DOHH2 (cell line): ENCODE data around the gene M6PR.

Experiments used
- H3F3A ChIP-seq: fragments of 200-600 bp; sonication (generic), shearing (Covaris generic); 2 replicates; pipeline ENCODE4 v1.6.0; 2016; ENCODE audit warnings: antibody characterized with exemption, mild to moderate bottlenecking; ENCODE audit not compliant: control insufficient read depth, insufficient read depth
- H3K27ac ChIP-seq: fragments of 200-600 bp; sonication (generic); 2 replicates; pipeline ENCODE4 v1.5.1; 2014; ENCODE audit warnings: low read depth, mild to moderate bottlenecking, low read length, moderate library complexity
- H3K27me3 ChIP-seq: fragments of 200-600 bp; sonication (generic); 2 replicates; pipeline ENCODE4 v1.6.1; 2014; ENCODE audit warnings: mild to moderate bottlenecking, low read length, mixed read lengths; ENCODE audit not compliant: control insufficient read depth
- H3K36me3 ChIP-seq: fragments of 200-600 bp; sonication (generic); 2 replicates; pipeline ENCODE4 v1.6.1; 2014; ENCODE audit warnings: mild to moderate bottlenecking, low read length, moderate library complexity, mixed read lengths; ENCODE audit not compliant: control insufficient read depth
- H3K4me1 ChIP-seq: fragments of 200-600 bp; sonication (generic); 2 replicates; pipeline ENCODE4 v1.6.1; 2014; ENCODE audit warnings: mild to moderate bottlenecking, low read length, mixed read lengths; ENCODE audit not compliant: control insufficient read depth
- H3K4me2 ChIP-seq: fragments of 200-600 bp; sonication (generic); 2 replicates; pipeline ENCODE4 v1.6.0; 2014; ENCODE audit warnings: mild to moderate bottlenecking, low read length, moderate library complexity
- H3K4me3 ChIP-seq: fragments of 200-600 bp; sonication (generic); 2 replicates; pipeline ENCODE4 v1.5.1; 2014; ENCODE audit warnings: mild to moderate bottlenecking, low read length, mixed read lengths
- H3K79me2 ChIP-seq: fragments of 200-600 bp; sonication (generic); 2 replicates; pipeline ENCODE4 v1.6.1; 2014; ENCODE audit warnings: mild to moderate bottlenecking, low read length, mixed read lengths; ENCODE audit not compliant: control insufficient read depth
- H3K9me2 ChIP-seq: fragments of 200-600 bp; sonication (generic); replicated peaks from 2 replicates; pipeline ENCODE4 v1.6.1; 2014; ENCODE audit warnings: mild to moderate bottlenecking, low read length, mixed read lengths; ENCODE audit not compliant: control insufficient read depth
- H3K9me3 ChIP-seq: fragments of 200-600 bp; sonication (generic); 2 replicates; pipeline ENCODE4 v1.6.1; 2014; ENCODE audit warnings: antibody characterized with exemption, low read length, mixed read lengths; ENCODE audit not compliant: control insufficient read depth, insufficient read depth
- H4K20me1 ChIP-seq: fragments of 200-600 bp; sonication (generic); 2 replicates; pipeline ENCODE4 v1.6.0; 2014; ENCODE audit warnings: low read depth, mild to moderate bottlenecking, antibody characterized with exemption, low read length, moderate library complexity; ENCODE audit not compliant: control insufficient read depth, insufficient read depth
- CTCF ChIP-seq: fragments of 200-600 bp; sonication (generic); IDR thresholded peaks from one replicate; pipeline ENCODE4 v1.5.1; 2014; ENCODE audit warnings: antibody characterized with exemption, mild to moderate bottlenecking, low read depth, low read length; ENCODE audit not compliant: poor library complexity, severe bottlenecking
- EZH2phosphoT487 ChIP-seq: fragments of 200-600 bp; sonication (generic); IDR thresholded peaks from 2 replicates; pipeline ENCODE4 v1.6.1; 2017; ENCODE audit warnings: borderline replicate concordance, mild to moderate bottlenecking, antibody characterized with exemption, low read length, moderate library complexity, mixed read lengths

Gene M6PR

GRCh38 chr12:8906266-8907180 lies 42.9 kb downstream of the M6PR start:
- TF ChIP-seq CTCF (no peak), EZH2phosphoT487 (no peak)
- no peaks in the 10 kb centered on the region for H3K9me3 ChIP-seq
- H3K4me2 ChIP-seq: no peak overlapping the region
- H3K36me3 ChIP-seq: no peaks in the 10 kb centered on the region
- H3K27me3 ChIP-seq: no peaks in the 10 kb centered on the region
- H3K4me3 ChIP-seq: no peak overlapping the region
- H4K20me1 ChIP-seq: no peaks in the 10 kb centered on the region
- H3F3A ChIP-seq: no peaks in the 10 kb centered on the region
- H3K9me2 ChIP-seq: no peaks in the 10 kb centered on the region
- no peaks in the 10 kb centered on the region for H3K79me2 ChIP-seq
- H3K4me1 ChIP-seq: peaks cover 43% of the 10 kb centered on the region
- H3K27ac ChIP-seq: no peak overlapping the region

DNA sequence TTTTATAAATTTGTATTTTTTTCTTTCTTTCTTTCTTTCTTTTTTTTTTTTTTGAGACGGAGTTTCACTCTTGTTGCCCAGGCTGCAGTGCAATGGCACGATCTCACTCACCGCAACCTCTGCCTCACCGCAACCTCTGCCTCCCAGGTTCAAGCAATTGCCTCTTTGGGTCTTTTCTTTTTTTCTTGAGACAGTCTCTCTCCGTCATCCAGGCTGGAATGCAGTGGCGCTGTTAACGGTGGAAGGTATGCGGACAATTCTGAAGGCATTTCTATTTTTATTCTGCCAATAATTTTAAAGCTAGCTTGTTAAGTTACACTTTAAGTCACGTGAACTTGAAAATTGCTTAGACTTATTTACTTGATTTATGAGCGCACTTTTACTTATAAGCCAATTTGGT lies 43.9 kb downstream of the M6PR start:
- Histone ChIP-seq H3F3A (no peaks in the 10 kb centered on the region), H3K9me3 (no peaks in the 10 kb centered on the region), H3K79me2 (no peaks in the 10 kb centered on the region), H3K36me3 (no peaks in the 10 kb centered on the region), H4K20me1 (no peaks in the 10 kb centered on the region), H3K4me2 (no peak overlapping the region), H3K4me3 (no peak overlapping the region), H3K27ac (no peak overlapping the region), H3K27me3 (no peaks in the 10 kb centered on the region), H3K4me1 (peaks cover 33% of the 10 kb centered on the region), H3K9me2 (no peaks in the 10 kb centered on the region)
- TF ChIP-seq EZH2phosphoT487: no peak
- TF ChIP-seq CTCF: no peak

- no peaks in the 10 kb centered on the region for H3F3A ChIP-seq
- H3K36me3 ChIP-seq: no peaks in the 10 kb centered on the region
- H3K4me1 ChIP-seq: peaks cover 33% of the 10 kb centered on the region
- H4K20me1 ChIP-seq: no peaks in the 10 kb centered on the region
- no peaks in the 10 kb centered on the region for H3K9me3 ChIP-seq
- H3K27me3 ChIP-seq: no peaks in the 10 kb centered on the region
- no peak overlapping the region for H3K27ac ChIP-seq
- TF ChIP-seq CTCF: no peak
- TF ChIP-seq EZH2phosphoT487: no peak
- no peaks in the 10 kb centered on the region for H3K79me2 ChIP-seq
- peak overlapping the region; percentile 58 for H3K4me2 ChIP-seq
- peak overlapping the region; percentile 47 for H3K4me3 ChIP-seq
- no peaks in the 10 kb centered on the region for H3K9me2 ChIP-seq
These were observed 44.8 kb downstream of the M6PR start for GRCh38 chr12:8904665-8905064.
